ENCODE results near the gene PPP1R9A. TPM values are rescaled to one million over a fixed set of nuclear protein-coding genes. Genes with fewer than 3 reads are reported as not detected.

Gene PPP1R9A
- total and polyA plus RNA-seq, 7 donors: 1.8 to 51.3 (median 43.5) TPM

DNA sequence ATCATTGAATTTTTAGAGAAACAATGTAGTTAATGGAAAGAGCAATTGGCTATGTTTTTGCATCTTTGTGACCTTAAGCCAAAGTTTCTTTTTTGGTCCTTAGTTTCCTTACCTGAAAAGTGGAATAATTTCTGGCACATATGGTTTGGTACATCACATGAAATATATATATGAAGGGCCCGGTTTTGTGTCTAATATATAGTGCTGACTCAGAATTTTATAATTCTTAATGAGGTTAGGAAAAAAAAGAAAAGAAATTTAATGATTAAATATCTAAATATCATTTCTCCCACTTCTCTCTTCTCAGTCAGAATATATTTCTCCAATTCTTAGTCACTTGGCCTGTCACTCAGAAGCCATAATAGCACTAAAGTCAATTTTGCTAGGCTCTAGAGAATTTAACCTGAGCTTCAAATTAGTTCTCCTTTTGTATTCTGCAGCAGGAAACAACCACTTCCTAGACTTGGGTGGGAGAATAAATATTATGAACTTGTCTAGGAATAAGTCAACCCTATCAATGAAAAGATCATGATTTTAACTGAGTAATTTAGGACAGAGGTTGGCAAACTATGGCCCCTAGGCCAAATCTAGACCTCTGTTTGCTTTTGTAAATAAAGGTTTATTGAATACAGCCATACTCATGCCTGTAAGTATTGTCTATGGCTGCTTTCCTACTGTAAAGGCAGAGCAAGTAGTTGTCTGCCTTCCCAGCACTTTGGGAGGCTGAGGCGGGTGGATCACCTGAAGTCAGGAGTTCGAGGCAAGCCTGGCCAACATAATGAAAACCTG lies 34.6 kb downstream of the PPP1R9A start:
- H3K4me1 ChIP-seq: peaks cover 0 to 18% (median 6%) of the 10 kb centered on the region in 4 donors
- 84 to 87% methylated on average over 3 of the region's 3 CpGs for WGBS, 2 donors
- TF ChIP-seq POLR2AphosphoS5 (IDR thresholded peaks at IDR 0.05): no peak
- TF ChIP-seq POLR2A (IDR thresholded peaks at IDR 0.05): no peak
- TF ChIP-seq, protein P1, sequence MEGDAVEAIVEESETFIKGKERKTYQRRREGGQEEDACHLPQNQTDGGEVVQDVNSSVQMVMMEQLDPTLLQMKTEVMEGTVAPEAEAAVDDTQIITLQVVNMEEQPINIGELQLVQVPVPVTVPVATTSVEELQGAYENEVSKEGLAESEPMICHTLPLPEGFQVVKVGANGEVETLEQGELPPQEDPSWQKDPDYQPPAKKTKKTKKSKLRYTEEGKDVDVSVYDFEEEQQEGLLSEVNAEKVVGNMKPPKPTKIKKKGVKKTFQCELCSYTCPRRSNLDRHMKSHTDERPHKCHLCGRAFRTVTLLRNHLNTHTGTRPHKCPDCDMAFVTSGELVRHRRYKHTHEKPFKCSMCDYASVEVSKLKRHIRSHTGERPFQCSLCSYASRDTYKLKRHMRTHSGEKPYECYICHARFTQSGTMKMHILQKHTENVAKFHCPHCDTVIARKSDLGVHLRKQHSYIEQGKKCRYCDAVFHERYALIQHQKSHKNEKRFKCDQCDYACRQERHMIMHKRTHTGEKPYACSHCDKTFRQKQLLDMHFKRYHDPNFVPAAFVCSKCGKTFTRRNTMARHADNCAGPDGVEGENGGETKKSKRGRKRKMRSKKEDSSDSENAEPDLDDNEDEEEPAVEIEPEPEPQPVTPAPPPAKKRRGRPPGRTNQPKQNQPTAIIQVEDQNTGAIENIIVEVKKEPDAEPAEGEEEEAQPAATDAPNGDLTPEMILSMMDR (IDR thresholded peaks at IDR 0.05): no peak
- TF ChIP-seq EP300 (IDR thresholded peaks at IDR 0.05): no peak

DNA sequence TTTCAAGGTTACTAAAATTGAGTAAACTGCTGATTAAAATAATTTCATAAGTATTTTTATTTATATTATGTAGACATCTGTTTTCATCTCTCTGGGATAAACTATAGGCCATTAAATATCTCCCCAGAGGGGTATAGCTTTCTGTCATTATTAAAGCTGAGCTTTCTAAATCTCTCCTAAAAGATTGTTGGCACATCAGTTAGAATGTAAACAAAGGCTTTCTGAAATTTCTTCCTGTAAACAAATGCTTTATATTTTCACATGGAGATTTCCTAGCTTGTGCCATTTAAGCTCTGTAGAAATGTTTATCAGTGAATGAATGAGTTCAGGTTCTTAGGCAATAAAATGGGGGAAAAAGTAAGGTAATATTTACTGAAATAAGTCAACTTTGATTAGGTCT lies 35.7 kb downstream of the PPP1R9A start:
- DNase-seq: no peak
- intact Hi-C loops (cut with DNase I): no loop called here
- Histone ChIP-seq H3K9me3 (no peaks in the 10 kb centered on the region), H3K4me3 (no peak overlapping the region), H3K36me3 (no peaks in the 10 kb centered on the region), H3K27me3 (no peaks in the 10 kb centered on the region), H3K4me1 (peaks cover 0 to 14% (median 6%) of the 10 kb centered on the region in 4 donors), H3K27ac (no peak overlapping the region)
- no peak for TF ChIP-seq EP300 (IDR thresholded peaks at IDR 0.05)
- TF ChIP-seq POLR2AphosphoS5 (IDR thresholded peaks at IDR 0.05): no peak
- TF ChIP-seq POLR2A (IDR thresholded peaks at IDR 0.05): no peak
- TF ChIP-seq, protein P1 (IDR thresholded peaks at IDR 0.05): no peak

More for the DNA sequence above, 34.6 kb downstream of the PPP1R9A start:
- H3K36me3 ChIP-seq: no peaks in the 10 kb centered on the region
- H3K4me3 ChIP-seq: no peak overlapping the region
- H3K27ac ChIP-seq: no peak overlapping the region
- intact Hi-C loops (cut with DNase I): no loop called here
- no peak for DNase-seq
- no peaks in the 10 kb centered on the region for H3K9me3 ChIP-seq
- H3K27me3 ChIP-seq: no peaks in the 10 kb centered on the region

DNA sequence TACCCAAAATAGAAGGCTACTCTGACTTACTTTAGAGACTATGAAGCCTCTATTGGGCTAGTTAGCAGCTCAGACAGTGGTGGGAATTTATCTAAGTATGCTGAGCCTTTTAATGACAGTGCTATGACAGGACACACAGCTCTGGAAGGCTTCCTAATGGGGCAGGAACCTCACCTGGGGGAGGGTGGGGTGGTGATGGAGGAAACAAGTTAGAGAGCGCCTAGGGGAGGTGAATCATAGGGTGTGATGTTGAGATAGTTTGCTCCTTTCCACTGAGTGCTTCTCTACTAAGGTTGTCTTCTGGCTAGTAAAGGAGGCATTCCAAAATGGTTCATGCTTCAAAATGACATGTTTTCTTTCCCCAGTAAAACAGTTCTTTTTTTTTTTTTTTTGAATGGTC lies 42.1 kb downstream of the PPP1R9A start:
- TF ChIP-seq, protein P1 (IDR thresholded peaks at IDR 0.05): no peak
- Histone ChIP-seq H3K4me1 (no peaks in the 10 kb centered on the region), H3K27ac (no peak overlapping the region), H3K36me3 (no peaks in the 10 kb centered on the region), H3K27me3 (no peaks in the 10 kb centered on the region), H3K4me3 (no peak overlapping the region), H3K9me3 (no peaks in the 10 kb centered on the region)
- WGBS, 2 donors: 90 to 94% methylated on average over 1 of the region's 1 CpG
- intact Hi-C loops (cut with DNase I): no loop called here
- DNase-seq: no peak

DNA sequence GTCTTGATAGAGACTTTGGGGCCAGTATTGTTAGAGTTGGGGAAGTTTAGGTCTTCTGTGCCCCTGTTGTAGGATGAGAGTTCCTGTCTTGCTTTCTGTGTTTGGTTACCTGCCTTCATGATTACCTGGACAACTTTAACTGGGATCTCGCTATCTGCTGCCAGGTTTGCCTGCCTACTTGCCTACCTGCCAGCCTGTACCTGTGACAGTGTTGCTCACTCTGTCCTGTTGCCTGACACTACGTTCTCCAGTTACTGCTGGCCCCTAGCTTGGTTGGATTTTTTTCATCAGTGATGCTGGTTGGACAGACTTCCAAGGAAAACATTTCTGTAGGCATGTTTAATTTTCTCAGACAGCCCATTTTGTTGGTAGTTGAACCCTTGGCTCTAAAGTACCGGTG lies 48.4 kb downstream of the PPP1R9A start:
- Histone ChIP-seq H3K36me3 (no peaks in the 10 kb centered on the region), H3K27me3 (no peaks in the 10 kb centered on the region)

More for the DNA sequence above, 48.4 kb downstream of the PPP1R9A start:
- TF ChIP-seq POLR2A (IDR thresholded peaks at IDR 0.05) (no peak), POLR2AphosphoS5 (IDR thresholded peaks at IDR 0.05) (no peak), EP300 (IDR thresholded peaks at IDR 0.05) (no peak)
- TF ChIP-seq, protein P1 (IDR thresholded peaks at IDR 0.05): no peak
- no peak for DNase-seq
- Histone ChIP-seq H3K9me3 (no peaks in the 10 kb centered on the region), H3K27ac (no peak overlapping the region), H3K4me1 (peaks cover 0 to 10% (median 5%) of the 10 kb centered on the region in 4 donors), H3K4me3 (no peak overlapping the region)
- 87 to 93% methylated on average over 3 of the region's 3 CpGs for WGBS, 2 donors
- intact Hi-C loops (cut with DNase I): no loop called here

Measured in sigmoid colon (tissue), 7 donors.